K562 (cell line): ENCODE results near the gene CXXC4. TPM values are rescaled to one million over a fixed set of nuclear protein-coding genes. Genes with fewer than 3 reads are reported as not detected.

Experiments used
- ATAC-seq: fragments of 200-7000 bp; cut with Tn5 transposase; 3 replicates; pipeline ENCODE4 v1.9.1; 2020; ENCODE audit warnings: moderate library complexity
- BruUV-seq: library from RNA; stranded (reverse); fragments of 400-500 nt; replicated peaks from 2 replicates; lab custom pipeline; 2021; lab: Mats Ljungman, UMichigan
- CTCF ChIA-PET: fragments of 300-600 bp; formaldehyde crosslinking; extraction: SDS; loops from one replicate; lab custom pipeline; 2021; ENCODE audit warnings: low intra/inter-chr PET ratio; lab: Yijun Ruan, JAX
- POLR2A ChIA-PET: fragments of 300-600, 350-650 bp; sonication (Branson Sonifier 250); formaldehyde crosslinking; extraction: SDS; loops from one replicate; lab custom pipeline; 2021; ENCODE audit warnings: antibody characterized with exemption, inconsistent platforms; lab: Yijun Ruan, JAX
- DNase-seq, 4 experiments: peaks; one replicate each; pipeline versions ENCODE4 v3.0.0 to v3.0.0-alpha.2; 2011 to 2018; ENCODE audit warnings: low spot score in 3 of 4, mixed read lengths in 3 of 4; ENCODE audit errors: extremely low read depth in 1 of 4
- FAIRE-seq: peaks from 2 replicates; lab custom pipeline; 2011; peaks lifted over from hg19 to GRCh38; lab: Jason Lieb, UNC
- H2AFZ ChIP-seq: 2 replicates; pipeline ENCODE4 v1.6.0; 2011; ENCODE audit warnings: low read depth, low read length, control low read depth, inconsistent platforms
- H3K27ac ChIP-seq: fragments of 200-600 bp; 3 replicates; pipeline ENCODE4 v1.8.0; 2011; ENCODE audit warnings: low read depth, mild to moderate bottlenecking, control low read depth, inconsistent platforms, low read length, moderate library complexity, mixed read lengths; ENCODE audit errors: extremely low read depth
- H3K27me3 ChIP-seq, 2 experiments: fragments of 300-600 bp in 1 of 2; 2 replicates in 1 of 2; 3 replicates in 1 of 2; pipeline versions ENCODE4 v1.6.0 to v1.8.0; 2011; ENCODE audit warnings: inconsistent platforms in 2 of 2, low read length in 2 of 2, mild to moderate bottlenecking in 1 of 2, mixed read lengths in 1 of 2, moderate library complexity in 1 of 2; ENCODE audit not compliant: control insufficient read depth in 2 of 2, insufficient read depth in 2 of 2
- H3K36me3 ChIP-seq: fragments of 300-600 bp; 3 replicates; pipeline ENCODE4 v1.8.0; 2011; ENCODE audit warnings: mild to moderate bottlenecking, low read length, inconsistent platforms; ENCODE audit not compliant: control insufficient read depth, insufficient read depth
- H3K4me1 ChIP-seq, 2 experiments: fragments of 200-600 bp in 1 of 2; replicated peaks in 1 of 2; 2 replicates in 1 of 2; 3 replicates in 1 of 2; pipeline versions ENCODE4 v1.5.1 to v1.8.0; 2011; ENCODE audit warnings: inconsistent platforms in 2 of 2, low read length in 2 of 2, mild to moderate bottlenecking in 1 of 2, mixed read lengths in 1 of 2, moderate library complexity in 1 of 2; ENCODE audit not compliant: control insufficient read depth in 2 of 2, insufficient read depth in 2 of 2
- H3K4me2 ChIP-seq: 2 replicates; pipeline ENCODE4 v1.6.1; 2011; ENCODE audit warnings: low read length, control low read depth, inconsistent platforms, mixed read lengths; ENCODE audit not compliant: insufficient read depth
- H3K4me3 ChIP-seq: fragments of 200-600 bp; sonication (generic), shearing (Covaris generic); 2 replicates; pipeline ENCODE4 v1.5.1; 2016; ENCODE audit warnings: control low read depth, inconsistent platforms
- H3K79me2 ChIP-seq: fragments of 200-600 bp; 3 replicates; pipeline ENCODE4 v1.8.0; 2011; ENCODE audit warnings: low read length, inconsistent platforms; ENCODE audit not compliant: control insufficient read depth, insufficient read depth
- H3K9ac ChIP-seq, 2 experiments: 2 replicates each; pipeline versions ENCODE4 v1.6.0 to v1.6.1; 2011; ENCODE audit warnings: low read depth in 2 of 2, low read length in 2 of 2, control low read depth in 1 of 2, inconsistent platforms in 1 of 2, mild to moderate bottlenecking in 1 of 2, mixed read lengths in 1 of 2; ENCODE audit not compliant: insufficient read depth in 1 of 2
- H3K9me1 ChIP-seq: one replicate; pipeline ENCODE4 v1.6.0; 2011; ENCODE audit warnings: inconsistent platforms, mild to moderate bottlenecking, low read length, moderate library complexity; ENCODE audit not compliant: control insufficient read depth, insufficient read depth
- H3K9me3 ChIP-seq: replicated peaks from 2 replicates; pipeline ENCODE4 v1.5.1; 2011; ENCODE audit warnings: low read depth, low read length, inconsistent platforms; ENCODE audit not compliant: control insufficient read depth, insufficient read depth
- H4K20me1 ChIP-seq: replicated peaks from 2 replicates; pipeline ENCODE4 v1.6.1; 2011; ENCODE audit warnings: low read length, inconsistent platforms, mixed read lengths; ENCODE audit not compliant: control insufficient read depth, insufficient read depth
- ARID1B ChIP-seq: fragments of 450-650 bp; IDR thresholded peaks from 2 replicates; pipeline ENCODE4 v1.6.1; 2016; ENCODE audit warnings: antibody characterized with exemption, mild to moderate bottlenecking, inconsistent platforms
- CBFB ChIP-seq: sonication (generic); formaldehyde crosslinking; IDR thresholded peaks from 2 replicates; pipeline ENCODE4 v1.4.0; 2020; ENCODE audit warnings: mild to moderate bottlenecking, missing genetic modification reagents
- CHD1 ChIP-seq: fragments of 200-600 bp; sonication (generic); IDR thresholded peaks from one replicate; pipeline ENCODE4 v1.6.1; 2012; ENCODE audit warnings: mild to moderate bottlenecking, moderate library complexity, low read length, inconsistent platforms
- HDAC2 ChIP-seq: fragments of 450-650 bp; IDR thresholded peaks from 2 replicates; pipeline ENCODE4 v1.6.1; 2016; ENCODE audit warnings: mild to moderate bottlenecking
- HIVEP1 ChIP-seq: fragments of 250-450 bp; sonication (Bioruptor Pico); IDR thresholded peaks from 2 replicates; pipeline ENCODE4 v1.4.0; 2020; ENCODE audit warnings: mild to moderate bottlenecking
- KLF16 ChIP-seq: IDR thresholded peaks from 2 replicates; pipeline ENCODE4 v1.6.1; 2016; ENCODE audit warnings: antibody characterized with exemption
- TAF9B ChIP-seq: fragments of 450-650 bp; IDR thresholded peaks from 2 replicates; pipeline ENCODE4 v1.6.1; 2018; ENCODE audit warnings: mild to moderate bottlenecking; ENCODE audit not compliant: partially characterized antibody
- TEAD2 ChIP-seq: fragments of 450-650 bp; IDR thresholded peaks from 2 replicates; pipeline ENCODE4 v1.6.1; 2016; ENCODE audit warnings: missing genetic modification characterization, control low read depth, missing compliant biosample characterization
- ZFPM2 ChIP-seq: fragments of 250-450 bp; sonication (Bioruptor Pico); IDR thresholded peaks from 2 replicates; pipeline ENCODE4 v1.5.1; 2022; ENCODE audit warnings: mild to moderate bottlenecking
- ZNF23 ChIP-seq: fragments of 250-450 bp; sonication (Bioruptor Pico); IDR thresholded peaks from 2 replicates; pipeline ENCODE4 v1.4.0; 2020; ENCODE audit warnings: mild to moderate bottlenecking
- ZNF551 ChIP-seq: fragments of 250-450 bp; sonication (Bioruptor Pico); IDR thresholded peaks from 2 replicates; pipeline ENCODE4 v1.5.0; 2021; ENCODE audit warnings: mild to moderate bottlenecking, moderate library complexity
- in situ Hi-C: fragments of 300-500 bp; cut with MboI; formaldehyde crosslinking; loops from 4 replicates; pipeline ENCODE4 v1.15.0; 2018; ENCODE audit warnings: inconsistent platforms, mixed read lengths
- intact Hi-C: fragments of 100-400 bp; cut with micrococcal nuclease; formaldehyde crosslinking; loops from 2 replicates; pipeline ENCODE4 v1.14.2; 2022
- polyA plus RNA-seq, 8 experiments: library from polyadenylated mRNA; depleted of rRNA in 4 of 8; stranded (reverse) in 5 of 8; unstranded in 3 of 8; fragments of >200 nt; fragmentation: Nextera tagmentation in 2 of 8; fragmentation: Illumina TruSeq in 1 of 8; extraction: Ambion mirVana in 2 of 8; extraction: Trizol in 1 of 8; gene quantifications; 2 replicates each; pipeline versions ENCODE4 v1.2.1 to v1.2.3, GENCODE V29; 2011 to 2014; ENCODE audit warnings: inconsistent platforms in 1 of 8, missing spikeins in 1 of 8
- total RNA-seq, 7 experiments: library from RNA; depleted of rRNA in 6 of 7; stranded (reverse); fragments of >200 nt in 6 of 7; fragmentation: Illumina TruSeq in 2 of 7; extraction: Trizol in 2 of 7; gene quantifications; 2 replicates each; pipeline versions ENCODE4 v1.2.1 to v1.2.3, GENCODE V29; 2011 to 2021; ENCODE audit warnings: low replicate concordance in 1 of 7
- TF ChIP-seq, protein P1 (sequence below): fragments of 450-650 bp; formaldehyde crosslinking; IDR thresholded peaks from 2 replicates; pipeline ENCODE4 v1.4.0; 2020; ENCODE audit warnings: mild to moderate bottlenecking, moderate library complexity
- TF ChIP-seq, protein P2 (sequence below), 2 experiments: fragments of 450-650 bp; IDR thresholded peaks; 2 replicates each; pipeline ENCODE4 v1.6.1; 2016; ENCODE audit warnings: mild to moderate bottlenecking in 2 of 2, borderline replicate concordance in 1 of 2, low read depth in 1 of 2, moderate library complexity in 1 of 2
- TF ChIP-seq, protein P3 (sequence below): fragments of 450-650 bp; IDR thresholded peaks from 2 replicates; pipeline ENCODE4 v1.6.1; 2017; ENCODE audit warnings: mild to moderate bottlenecking, moderate library complexity

CXXC4 gene
- total and polyA plus RNA-seq, 9 of the 15 experiments (the other 6 are each of a cell fraction or from before 2014, with no cell fraction given), result not detected

DNA sequence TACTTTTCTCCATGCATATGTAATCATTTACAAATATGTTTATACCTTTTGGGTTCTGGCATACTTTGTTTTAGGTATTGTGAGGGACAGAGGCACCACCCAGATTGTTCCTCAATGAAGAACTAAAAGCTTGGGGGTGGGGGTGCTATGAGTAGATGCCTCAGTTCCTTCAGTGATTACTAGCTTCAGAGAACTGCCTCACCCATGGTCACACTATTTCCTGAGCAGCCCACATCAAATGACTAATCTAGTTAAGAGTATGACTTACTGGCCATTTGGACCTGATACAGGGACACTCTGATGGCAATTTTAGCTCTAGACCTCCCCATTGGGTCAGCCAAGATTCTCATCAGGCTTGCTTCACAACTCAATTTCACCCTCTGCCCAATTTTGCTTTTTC lies 22.2 kb upstream of the CXXC4 start:
- no peak for FAIRE-seq
- Histone ChIP-seq H3K9me1 (no peaks in the 10 kb centered on the region), H3K79me2 (no peaks in the 10 kb centered on the region), H3K9ac (no peak overlapping the region), H4K20me1 (no peaks in the 10 kb centered on the region), H3K4me1 (no peaks in the 10 kb centered on the region), H3K27ac (no peak overlapping the region), H3K9me3 (no peaks in the 10 kb centered on the region), H3K4me2 (no peak overlapping the region), H3K4me3 (no peak overlapping the region), H3K36me3 (no peaks in the 10 kb centered on the region), H2AFZ (no peak overlapping the region), H3K27me3 (no peaks in the 10 kb centered on the region)
- ChIA-PET CTCF (no interaction called here), POLR2A (no interaction called here)
- in situ Hi-C loops, result no loop called here
- intact Hi-C loops, result no loop called here
- BruUV-seq, result no TSS peak
- DNase-seq, result no peak
- no peak for ATAC-seq
- TF ChIP-seq TAF9B (no peak), HIVEP1 (CRISPR knock-in tag) (no peak), CHD1 (no peak), TEAD2 (tag) (no peak), ZNF551 (CRISPR knock-in tag) (no peak), HDAC2 (no peak), ZFPM2 (CRISPR knock-in tag) (no peak), CBFB (CRISPR knock-in tag) (no peak), ARID1B (no peak), ZNF23 (CRISPR knock-in tag) (no peak), KLF16 (no peak)
- TF ChIP-seq, protein P1, sequence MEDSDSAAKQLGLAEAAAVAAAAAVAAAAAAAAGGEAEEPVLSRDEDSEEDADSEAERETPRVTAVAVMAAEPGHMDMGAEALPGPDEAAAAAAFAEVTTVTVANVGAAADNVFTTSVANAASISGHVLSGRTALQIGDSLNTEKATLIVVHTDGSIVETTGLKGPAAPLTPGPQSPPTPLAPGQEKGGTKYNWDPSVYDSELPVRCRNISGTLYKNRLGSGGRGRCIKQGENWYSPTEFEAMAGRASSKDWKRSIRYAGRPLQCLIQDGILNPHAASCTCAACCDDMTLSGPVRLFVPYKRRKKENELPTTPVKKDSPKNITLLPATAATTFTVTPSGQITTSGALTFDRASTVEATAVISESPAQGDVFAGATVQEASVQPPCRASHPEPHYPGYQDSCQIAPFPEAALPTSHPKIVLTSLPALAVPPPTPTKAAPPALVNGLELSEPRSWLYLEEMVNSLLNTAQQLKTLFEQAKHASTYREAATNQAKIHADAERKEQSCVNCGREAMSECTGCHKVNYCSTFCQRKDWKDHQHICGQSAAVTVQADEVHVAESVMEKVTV (CRISPR knock-in tag), result no peak
- TF ChIP-seq, protein P2, sequence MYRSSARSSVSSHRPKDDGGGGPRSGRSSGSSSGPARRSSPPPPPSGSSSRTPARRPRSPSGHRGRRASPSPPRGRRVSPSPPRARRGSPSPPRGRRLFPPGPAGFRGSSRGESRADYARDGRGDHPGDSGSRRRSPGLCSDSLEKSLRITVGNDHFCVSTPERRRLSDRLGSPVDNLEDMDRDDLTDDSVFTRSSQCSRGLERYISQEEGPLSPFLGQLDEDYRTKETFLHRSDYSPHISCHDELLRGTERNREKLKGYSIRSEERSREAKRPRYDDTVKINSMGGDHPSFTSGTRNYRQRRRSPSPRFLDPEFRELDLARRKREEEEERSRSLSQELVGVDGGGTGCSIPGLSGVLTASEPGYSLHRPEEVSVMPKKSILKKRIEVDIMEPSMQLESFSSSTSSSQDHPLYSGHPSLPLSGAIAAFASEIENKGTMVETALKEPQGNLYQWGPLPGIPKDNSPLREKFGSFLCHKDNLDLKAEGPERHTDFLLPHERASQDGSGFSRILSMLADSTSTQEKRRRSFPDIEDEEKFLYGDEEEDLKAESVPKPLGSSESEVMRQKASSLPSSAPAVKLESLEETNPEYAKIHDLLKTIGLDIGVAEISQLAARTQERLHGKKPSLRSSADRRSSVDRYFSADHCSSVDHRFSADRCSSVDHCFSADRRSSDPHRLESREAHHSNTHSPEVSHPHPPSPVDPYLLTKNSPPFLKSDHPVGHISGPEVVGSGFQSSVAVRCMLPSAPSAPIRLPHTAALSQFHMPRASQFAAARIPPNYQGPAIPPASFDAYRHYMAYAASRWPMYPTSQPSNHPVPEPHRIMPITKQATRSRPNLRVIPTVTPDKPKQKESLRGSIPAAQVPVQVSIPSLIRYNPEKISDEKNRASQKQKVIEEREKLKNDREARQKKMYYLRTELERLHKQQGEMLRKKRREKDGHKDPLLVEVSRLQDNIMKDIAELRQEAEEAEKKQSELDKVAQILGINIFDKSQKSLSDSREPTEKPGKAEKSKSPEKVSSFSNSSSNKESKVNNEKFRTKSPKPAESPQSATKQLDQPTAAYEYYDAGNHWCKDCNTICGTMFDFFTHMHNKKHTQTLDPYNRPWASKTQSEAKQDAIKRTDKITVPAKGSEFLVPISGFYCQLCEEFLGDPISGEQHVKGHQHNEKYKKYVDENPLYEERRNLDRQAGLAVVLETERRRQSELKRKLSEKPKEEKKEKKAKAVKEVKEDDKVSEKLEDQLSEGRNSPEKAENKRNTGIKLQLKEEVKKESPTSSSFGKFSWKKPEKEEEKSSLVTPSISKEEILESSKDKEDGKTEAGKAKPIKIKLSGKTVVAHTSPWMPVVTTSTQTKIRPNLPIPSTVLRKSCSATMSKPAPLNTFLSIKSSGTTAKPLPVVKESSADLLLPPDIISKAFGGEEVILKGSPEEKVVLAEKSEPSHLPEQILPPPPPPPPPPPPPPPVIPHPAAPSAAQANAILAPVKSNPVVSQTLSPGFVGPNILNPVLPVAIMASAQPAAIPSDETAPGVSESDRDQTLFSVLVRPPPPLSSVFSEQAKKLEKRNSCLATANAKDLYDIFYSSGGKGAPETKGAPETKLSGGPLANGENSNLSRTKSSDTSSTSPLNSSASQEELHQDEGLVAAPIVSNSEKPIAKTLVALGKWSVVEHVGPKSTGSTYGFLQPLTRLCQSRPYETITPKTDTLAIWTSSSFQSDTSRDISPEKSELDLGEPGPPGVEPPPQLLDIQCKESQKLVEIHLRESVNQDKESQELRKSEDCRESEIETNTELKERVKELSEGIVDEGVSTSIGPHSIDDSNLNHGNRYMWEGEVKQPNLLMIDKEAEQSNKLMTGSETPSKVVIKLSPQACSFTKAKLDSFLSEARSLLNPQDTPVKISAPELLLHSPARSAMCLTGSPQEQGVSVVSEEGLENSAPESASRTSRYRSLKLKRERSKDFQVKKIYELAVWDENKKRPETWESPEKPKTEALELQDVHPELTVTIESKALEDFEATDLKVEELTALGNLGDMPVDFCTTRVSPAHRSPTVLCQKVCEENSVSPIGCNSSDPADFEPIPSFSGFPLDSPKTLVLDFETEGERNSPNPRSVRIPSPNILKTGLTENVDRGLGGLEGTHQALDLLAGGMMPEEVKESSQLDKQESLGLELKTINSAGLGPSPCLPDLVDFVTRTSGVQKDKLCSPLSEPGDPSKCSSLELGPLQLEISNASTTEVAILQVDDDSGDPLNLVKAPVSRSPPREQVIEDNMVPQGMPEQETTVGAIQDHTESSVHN (IDR thresholded peaks at IDR 0.05; ENCODE audit: borderline replicate concordance in 1 of 2, low read depth in 1 of 2), result no peak
- TF ChIP-seq, protein P3, sequence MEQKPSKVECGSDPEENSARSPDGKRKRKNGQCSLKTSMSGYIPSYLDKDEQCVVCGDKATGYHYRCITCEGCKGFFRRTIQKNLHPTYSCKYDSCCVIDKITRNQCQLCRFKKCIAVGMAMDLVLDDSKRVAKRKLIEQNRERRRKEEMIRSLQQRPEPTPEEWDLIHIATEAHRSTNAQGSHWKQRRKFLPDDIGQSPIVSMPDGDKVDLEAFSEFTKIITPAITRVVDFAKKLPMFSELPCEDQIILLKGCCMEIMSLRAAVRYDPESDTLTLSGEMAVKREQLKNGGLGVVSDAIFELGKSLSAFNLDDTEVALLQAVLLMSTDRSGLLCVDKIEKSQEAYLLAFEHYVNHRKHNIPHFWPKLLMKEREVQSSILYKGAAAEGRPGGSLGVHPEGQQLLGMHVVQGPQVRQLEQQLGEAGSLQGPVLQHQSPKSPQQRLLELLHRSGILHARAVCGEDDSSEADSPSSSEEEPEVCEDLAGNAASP, result no peak
